MM.1S (cell line): Measurements from ENCODE around the gene WDR73.
A peak's percentile ranks its signal among the peaks of the same experiment; 100 is the strongest.

Experiments
- DNase-seq: peaks from one replicate; pipeline ENCODE4 v3.0.0-alpha.2; 2015
- H2AFZ ChIP-seq: fragments of 300-600 bp; sonication (generic); 2 replicates; pipeline ENCODE4 v1.6.0; 2016; ENCODE audit warnings: antibody characterized with exemption, low read length
- H3F3A ChIP-seq: fragments of 300-600 bp; sonication (generic); 2 replicates; pipeline ENCODE4 v1.6.1; 2016; ENCODE audit warnings: mild to moderate bottlenecking, antibody characterized with exemption, low read length, moderate library complexity, mixed read lengths; ENCODE audit not compliant: insufficient read depth
- H3K27ac ChIP-seq: fragments of 300-600 bp; sonication (generic); 2 replicates; pipeline ENCODE4 v1.5.1; 2016; ENCODE audit warnings: mild to moderate bottlenecking, low read length
- H3K27me3 ChIP-seq: fragments of 300-600 bp; sonication (generic); replicated peaks from 2 replicates; pipeline ENCODE4 v1.6.0; 2016; ENCODE audit warnings: low read length; ENCODE audit not compliant: insufficient read depth
- H3K36me3 ChIP-seq: fragments of 300-600 bp; sonication (generic); replicated peaks from 2 replicates; pipeline ENCODE4 v1.6.1; 2016; ENCODE audit warnings: mild to moderate bottlenecking, low read length, mixed read lengths; ENCODE audit not compliant: insufficient read depth
- H3K4me1 ChIP-seq: fragments of 300-600 bp; sonication (generic); 2 replicates; pipeline ENCODE4 v1.6.1; 2016; ENCODE audit warnings: low read length, mixed read lengths
- H3K4me2 ChIP-seq: fragments of 300-600 bp; sonication (generic); 2 replicates; pipeline ENCODE4 v1.6.0; 2016; ENCODE audit warnings: low read depth, low read length
- H3K4me3 ChIP-seq: fragments of 300-600 bp; sonication (generic); 2 replicates; pipeline ENCODE4 v1.5.1; 2016; ENCODE audit warnings: low read length, mixed read lengths
- H3K79me2 ChIP-seq: fragments of 300-600 bp; sonication (generic); 2 replicates; pipeline ENCODE4 v1.6.1; 2016; ENCODE audit warnings: mixed run types, low read length, mixed read lengths
- H3K9ac ChIP-seq: fragments of 300-600 bp; sonication (generic); 2 replicates; pipeline ENCODE4 v1.6.1; 2016; ENCODE audit warnings: low read length, mixed read lengths
- H3K9me2 ChIP-seq: fragments of 300-600 bp; sonication (generic); replicated peaks from 2 replicates; pipeline ENCODE4 v1.6.1; 2016; ENCODE audit warnings: mild to moderate bottlenecking, low read length, mixed read lengths; ENCODE audit not compliant: insufficient read depth
- H3K9me3 ChIP-seq: fragments of 300-600 bp; sonication (generic); replicated peaks from 2 replicates; pipeline ENCODE4 v1.6.1; 2016; ENCODE audit warnings: mild to moderate bottlenecking, low read length, mixed read lengths; ENCODE audit not compliant: insufficient read depth
- H4K20me1 ChIP-seq: fragments of 300-600 bp; sonication (generic); 2 replicates; pipeline ENCODE4 v1.6.1; 2016; ENCODE audit warnings: mild to moderate bottlenecking, low read length, moderate library complexity, mixed read lengths; ENCODE audit not compliant: insufficient read depth
- EZH2 ChIP-seq: fragments of 300-600 bp; sonication (generic); optimal IDR thresholded peaks from 2 replicates; pipeline ENCODE3; 2017; ENCODE audit warnings: low read depth, mild to moderate bottlenecking, antibody characterized with exemption, low read length, mixed read lengths
- EZH2phosphoT487 ChIP-seq: fragments of 300-600 bp; sonication (generic); IDR thresholded peaks from 2 replicates; pipeline ENCODE4 v1.6.1; 2018; ENCODE audit warnings: antibody characterized with exemption, low read length
- TF ChIP-seq, protein P1 (sequence below): fragments of 300-600 bp; sonication (generic); IDR thresholded peaks from 2 replicates; pipeline ENCODE4 v1.5.1; 2016; ENCODE audit warnings: antibody characterized with exemption, low read length, mixed read lengths

The WDR73 gene

DNA sequence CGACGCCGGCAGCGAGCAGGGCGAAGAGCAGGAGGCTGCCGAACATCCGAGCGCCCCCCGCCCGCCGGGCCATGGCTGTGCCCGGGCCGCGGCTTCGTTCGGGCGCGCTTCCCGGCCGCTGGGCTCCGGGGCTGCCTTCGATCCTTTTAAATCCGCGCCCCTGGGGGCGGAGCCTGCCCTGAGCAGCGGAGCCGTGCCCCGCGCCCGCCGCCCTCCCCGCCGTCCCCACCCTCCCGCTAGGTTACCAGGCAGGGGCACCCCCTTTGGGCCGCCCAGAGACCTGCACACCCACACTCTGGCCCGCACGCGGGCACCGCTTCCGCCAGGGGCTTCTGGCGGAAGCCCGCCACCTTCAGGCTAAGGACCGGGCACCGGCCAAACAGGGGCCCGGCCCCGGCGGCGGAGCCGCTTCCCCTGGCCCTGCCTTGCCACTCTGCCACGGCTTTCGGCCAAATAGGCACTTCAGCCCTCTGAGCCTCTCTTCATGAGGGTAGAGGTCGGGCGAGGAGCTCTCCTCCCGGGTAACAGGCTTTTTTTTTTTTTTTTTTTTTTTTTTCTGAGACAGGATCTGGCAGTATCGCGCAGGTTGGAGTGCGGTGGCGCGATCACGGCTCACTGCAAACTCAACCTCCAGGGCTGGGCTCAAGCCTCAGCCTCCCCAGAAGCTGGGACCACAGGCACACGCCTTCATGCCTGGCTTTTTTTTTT, 4.2 kb upstream of the WDR73 start, which contains the start of gene NMB:
Gene NMB, minus strand, starts transcription at position 120 of the 708 bp plus-strand sequence. Its CDS starts 47 bp downstream, at position 73.
- peak within 1 kb of the TSS; percentile 77 for H3K9ac ChIP-seq
- H3K27ac ChIP-seq, result peak within 1 kb of the TSS; percentile 81; the same call in 1 of the 2 replicates
- no peaks in the 10 kb centered on the region for H3K9me3 ChIP-seq
- no peaks in the 10 kb centered on the region for H3K27me3 ChIP-seq
- H4K20me1 ChIP-seq, result no peaks in the 10 kb centered on the region
- H3K36me3 ChIP-seq, result no peaks in the 10 kb centered on the region
- peaks cover 9% of the 10 kb centered on the region for H3K79me2 ChIP-seq
- peak within 1 kb of the TSS; percentile 84 for H3K4me2 ChIP-seq
- H3F3A ChIP-seq, result peaks cover 49% of the 10 kb centered on the region
- H3K4me1 ChIP-seq, result peaks cover 33% of the 10 kb centered on the region
- peak within 1 kb of the TSS; percentile 80 for H2AFZ ChIP-seq
- H3K9me2 ChIP-seq, result no peaks in the 10 kb centered on the region
- peak; percentile 93 for DNase-seq
- TF ChIP-seq EZH2phosphoT487, result no peak
- TF ChIP-seq, protein P1, sequence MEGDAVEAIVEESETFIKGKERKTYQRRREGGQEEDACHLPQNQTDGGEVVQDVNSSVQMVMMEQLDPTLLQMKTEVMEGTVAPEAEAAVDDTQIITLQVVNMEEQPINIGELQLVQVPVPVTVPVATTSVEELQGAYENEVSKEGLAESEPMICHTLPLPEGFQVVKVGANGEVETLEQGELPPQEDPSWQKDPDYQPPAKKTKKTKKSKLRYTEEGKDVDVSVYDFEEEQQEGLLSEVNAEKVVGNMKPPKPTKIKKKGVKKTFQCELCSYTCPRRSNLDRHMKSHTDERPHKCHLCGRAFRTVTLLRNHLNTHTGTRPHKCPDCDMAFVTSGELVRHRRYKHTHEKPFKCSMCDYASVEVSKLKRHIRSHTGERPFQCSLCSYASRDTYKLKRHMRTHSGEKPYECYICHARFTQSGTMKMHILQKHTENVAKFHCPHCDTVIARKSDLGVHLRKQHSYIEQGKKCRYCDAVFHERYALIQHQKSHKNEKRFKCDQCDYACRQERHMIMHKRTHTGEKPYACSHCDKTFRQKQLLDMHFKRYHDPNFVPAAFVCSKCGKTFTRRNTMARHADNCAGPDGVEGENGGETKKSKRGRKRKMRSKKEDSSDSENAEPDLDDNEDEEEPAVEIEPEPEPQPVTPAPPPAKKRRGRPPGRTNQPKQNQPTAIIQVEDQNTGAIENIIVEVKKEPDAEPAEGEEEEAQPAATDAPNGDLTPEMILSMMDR, result peak; percentile 68
- H3K4me3 ChIP-seq, result peak within 1 kb of the TSS; percentile 61

DNA sequence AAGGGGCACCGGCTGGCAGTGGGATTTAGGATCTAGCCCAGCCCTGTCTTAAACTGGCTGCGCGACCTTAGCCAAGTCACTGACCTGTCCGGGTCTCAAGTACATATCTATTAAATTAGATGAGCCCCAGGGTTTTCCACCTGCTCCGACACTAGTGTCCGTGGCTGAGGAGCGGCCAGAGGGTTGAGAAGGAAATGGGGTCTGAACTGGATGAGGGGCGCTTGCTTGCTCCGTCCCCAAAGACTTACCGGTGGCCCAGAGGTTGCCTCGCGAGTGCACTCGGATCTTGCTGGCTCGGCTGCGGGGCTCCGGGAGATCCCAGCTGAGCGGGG, 3.6 kb upstream of the WDR73 start:
- peaks cover 33% of the 10 kb centered on the region for H3K4me1 ChIP-seq
- peak overlapping the region; percentile 61 for H3K4me3 ChIP-seq
- H3K9ac ChIP-seq, result peak overlapping the region; percentile 77
- DNase-seq, result no peak
- H4K20me1 ChIP-seq, result no peaks in the 10 kb centered on the region
- peak overlapping the region; percentile 80 for H2AFZ ChIP-seq
- H3K4me2 ChIP-seq, result peak overlapping the region; percentile 84
- H3K36me3 ChIP-seq, result no peaks in the 10 kb centered on the region
- H3K9me3 ChIP-seq, result no peaks in the 10 kb centered on the region
- peaks cover 14% of the 10 kb centered on the region for H3K79me2 ChIP-seq
- no peak overlapping the region for H3K27ac ChIP-seq
- TF ChIP-seq EZH2phosphoT487 (no peak), EZH2 (no peak)
- TF ChIP-seq, protein P1, result no peak
- H3F3A ChIP-seq, result peaks cover 49% of the 10 kb centered on the region
- H3K9me2 ChIP-seq, result no peaks in the 10 kb centered on the region
- no peaks in the 10 kb centered on the region for H3K27me3 ChIP-seq

DNA sequence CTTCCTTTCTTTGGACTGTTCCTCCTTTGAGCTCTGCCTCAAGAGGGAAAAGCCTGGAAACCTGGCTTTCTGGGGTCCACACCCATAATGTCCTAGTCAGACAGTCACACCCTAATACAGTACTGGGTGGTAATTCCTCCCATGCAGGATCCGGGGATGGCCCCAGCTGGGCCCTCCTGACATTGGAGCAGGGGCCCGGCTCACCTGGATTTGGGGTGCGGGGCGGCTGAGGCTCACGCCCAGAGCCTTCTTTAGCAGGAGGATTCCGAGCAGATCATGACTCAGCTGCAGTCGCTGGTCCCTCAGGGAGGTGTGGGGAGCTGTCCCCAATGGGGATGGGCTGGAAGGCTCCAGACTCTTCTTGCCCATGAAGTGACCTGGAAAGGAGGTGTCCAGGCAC, 2.9 kb upstream of the WDR73 start:
- H3K36me3 ChIP-seq, result no peaks in the 10 kb centered on the region
- no peak overlapping the region for H2AFZ ChIP-seq
- no peaks in the 10 kb centered on the region for H3K9me3 ChIP-seq
- peaks cover 15% of the 10 kb centered on the region for H3K79me2 ChIP-seq
- peaks cover 33% of the 10 kb centered on the region for H3K4me1 ChIP-seq
- H4K20me1 ChIP-seq, result no peaks in the 10 kb centered on the region
- no peaks in the 10 kb centered on the region for H3K9me2 ChIP-seq
- no peak overlapping the region for H3K4me2 ChIP-seq
- no peak overlapping the region for H3K27ac ChIP-seq
- no peak overlapping the region for H3K4me3 ChIP-seq
- no peaks in the 10 kb centered on the region for H3K27me3 ChIP-seq
- no peak overlapping the region for H3K9ac ChIP-seq
- DNase-seq, result no peak
- TF ChIP-seq EZH2phosphoT487 (no peak), EZH2 (no peak)
- TF ChIP-seq, protein P1, result no peak
- peaks cover 49% of the 10 kb centered on the region for H3F3A ChIP-seq
